Measurements from ENCODE around the gene ASAP3.

- no peak for TF ChIP-seq DNMT1 (CRISPR knock-in tag; IDR thresholded peaks at IDR 0.05)
- TF ChIP-seq CTCF (CRISPR knock-in tag; IDR thresholded peaks at IDR 0.05), result no peak
- TF ChIP-seq ZNF577 (CRISPR knock-in tag; IDR thresholded peaks at IDR 0.05; ENCODE audit: borderline replicate concordance, low read depth), result no peak
- TF ChIP-seq MAX (IDR thresholded peaks at IDR 0.05), result no peak
- no peak for TF ChIP-seq NR2F1 (CRISPR knock-in tag; IDR thresholded peaks at IDR 0.05)
- no peak for TF ChIP-seq POLR2AphosphoS5 (IDR thresholded peaks at IDR 0.05; ENCODE audit: low read depth, low read length)
- TF ChIP-seq ZGPAT (CRISPR knock-in tag; IDR thresholded peaks at IDR 0.05), result no peak
- TF ChIP-seq CREB1 (IDR thresholded peaks at IDR 0.05), result no peak
- no peak for TF ChIP-seq CREB1 (CRISPR knock-in tag; IDR thresholded peaks at IDR 0.05)
- no peak for TF ChIP-seq ZNF24 (IDR thresholded peaks at IDR 0.05)
- no peak for TF ChIP-seq EZH2 (conservative IDR thresholded peaks at IDR 0.05; ENCODE audit: low read depth, low read length)
- TF ChIP-seq PRDM15 (CRISPR knock-in tag; IDR thresholded peaks at IDR 0.05), result no peak
Measured at GRCh38 chr1:23528250-23528978, 44.4 kb upstream of the ASAP3 start.

All from HepG2 (cell line).